HCT116 (cell line): ENCODE data around the gene EXOC6B. TPM values are rescaled to one million over a fixed set of nuclear protein-coding genes. Genes with fewer than 3 reads are reported as not detected.

Experiments
- ATAC-seq: fragments of 200-7000 bp; cut with Tn5 transposase; 2 replicates; pipeline ENCODE4 v1.9.1; 2020; ENCODE audit warnings: mild to moderate bottlenecking, moderate library complexity
- BruUV-seq: library from RNA; stranded (reverse); fragments of 400-500 nt; replicated peaks from 2 replicates; lab custom pipeline; 2021; lab: Mats Ljungman, UMichigan
- CTCF ChIA-PET: fragments of 300-600 bp; sonication (Branson Sonifier 250); formaldehyde crosslinking; loops from one replicate; lab custom pipeline; 2021; ENCODE audit warnings: antibody characterized with exemption; lab: Charles Lee
- POLR2A ChIA-PET: fragments of 300-600, 350-600 bp; sonication (Branson Sonifier 250); formaldehyde crosslinking; loops from one replicate; lab custom pipeline; 2021; ENCODE audit warnings: antibody characterized with exemption; lab: Charles Lee
- RAD21 ChIA-PET, 2 experiments: fragments of 300-600 bp; sonication (Branson Sonifier 250); formaldehyde crosslinking; loops; one replicate each; lab custom pipeline; 2023; ENCODE audit warnings: low total read pairs in 2 of 2; ENCODE audit not compliant: uncharacterized antibody in 2 of 2, unreplicated experiment in 2 of 2, low non-redundant PET in 1 of 2; lab: Charles Lee
- DNase-seq: peaks from one replicate; pipeline ENCODE4 v3.0.0-alpha.2; 2010; ENCODE audit warnings: low read depth, low spot score
- H2AFZ ChIP-seq: fragments of 200-600 bp; shearing (Covaris generic), sonication (generic); 2 replicates; pipeline ENCODE4 v1.6.1; 2017; ENCODE audit warnings: low read depth, mixed run types, mixed read lengths, antibody characterized with exemption, low read length; ENCODE audit not compliant: poor library complexity, severe bottlenecking
- H3K27ac ChIP-seq: 2 replicates; pipeline ENCODE4 v1.5.1; 2012; ENCODE audit warnings: low read depth, low read length
- H3K27me3 ChIP-seq: fragments of 200-600 bp; sonication (generic); 2 replicates; pipeline ENCODE4 v1.6.1; 2016; ENCODE audit warnings: mixed run types, low read length, mixed read lengths; ENCODE audit not compliant: insufficient read depth
- H3K36me3 ChIP-seq, 2 experiments: fragments of 200-500 bp in 1 of 2; fragments of 200-600 bp in 1 of 2; sonication (Bioruptor generic) in 1 of 2; sonication (generic) in 1 of 2; 2 replicates each; pipeline versions ENCODE4 v1.5.1 to v1.6.1; 2014 to 2016; ENCODE audit warnings: low read length in 2 of 2, inconsistent platforms in 1 of 2, mixed read lengths in 1 of 2, mixed run types in 1 of 2; ENCODE audit not compliant: insufficient read depth in 2 of 2, control insufficient read depth in 1 of 2
- H3K4me1 ChIP-seq, 2 experiments: fragments of 200-600 bp in 1 of 2; sonication (generic) in 1 of 2; 2 replicates each; pipeline versions ENCODE4 v1.5.1 to v1.6.1; 2012 to 2017; ENCODE audit warnings: low read length in 2 of 2, inconsistent platforms in 1 of 2, mild to moderate bottlenecking in 1 of 2, mixed read lengths in 1 of 2, mixed run types in 1 of 2, moderate library complexity in 1 of 2; ENCODE audit not compliant: insufficient read depth in 2 of 2, control insufficient read depth in 1 of 2
- H3K4me2 ChIP-seq: fragments of 200-600 bp; sonication (generic); 2 replicates; pipeline ENCODE4 v1.6.1; 2017; ENCODE audit warnings: mixed run types, low read length, mixed read lengths
- H3K4me3 ChIP-seq, 2 experiments: fragments of 200-600 bp in 1 of 2; sonication (generic) in 1 of 2; replicated peaks in 1 of 2; 2 replicates each; pipeline ENCODE4 v1.5.1; 2011 to 2016; ENCODE audit warnings: low read length in 2 of 2, control low read depth in 1 of 2, low read depth in 1 of 2, mild to moderate bottlenecking in 1 of 2, mixed read lengths in 1 of 2, mixed run types in 1 of 2
- H3K79me2 ChIP-seq: fragments of 200-600 bp; sonication (generic); 2 replicates; pipeline ENCODE4 v1.6.1; 2017; ENCODE audit warnings: mild to moderate bottlenecking, mixed run types, low read length, moderate library complexity, mixed read lengths; ENCODE audit not compliant: insufficient read depth
- H3K9ac ChIP-seq: fragments of 200-600 bp; sonication (generic); 2 replicates; pipeline ENCODE4 v1.6.1; 2016; ENCODE audit warnings: low read length, mixed read lengths
- H3K9me2 ChIP-seq: fragments of 200-600 bp; sonication (generic), shearing (Covaris generic); 2 replicates; pipeline ENCODE4 v1.6.1; 2017; ENCODE audit warnings: mixed run types, mild to moderate bottlenecking, moderate library complexity; ENCODE audit not compliant: insufficient read depth
- H3K9me3 ChIP-seq, 2 experiments: fragments of 200-500 bp in 1 of 2; fragments of 200-600 bp in 1 of 2; sonication (Bioruptor generic) in 1 of 2; sonication (generic) in 1 of 2; 2 replicates each; pipeline ENCODE4 v1.6.1; 2014 to 2017; ENCODE audit warnings: low read length in 2 of 2, mixed read lengths in 2 of 2, inconsistent platforms in 1 of 2, low read depth in 1 of 2, mild to moderate bottlenecking in 1 of 2, mixed run types in 1 of 2, moderate library complexity in 1 of 2; ENCODE audit not compliant: control insufficient read depth in 1 of 2, insufficient read depth in 1 of 2
- H4K20me1 ChIP-seq: fragments of 200-600 bp; sonication (generic), shearing (Covaris generic); 2 replicates; pipeline ENCODE4 v1.6.1; 2017; ENCODE audit warnings: mixed run types, mild to moderate bottlenecking, moderate library complexity; ENCODE audit not compliant: insufficient read depth
- CBX3 ChIP-seq: IDR thresholded peaks from 2 replicates; pipeline ENCODE4 v1.6.1; 2012; ENCODE audit warnings: low read depth
- CEBPB ChIP-seq: IDR thresholded peaks from 2 replicates; pipeline ENCODE4 v1.6.1; 2012; ENCODE audit warnings: low read depth
- EGR1 ChIP-seq: IDR thresholded peaks from 2 replicates; pipeline ENCODE4 v1.6.1; 2012; ENCODE audit warnings: low read depth
- ELF1 ChIP-seq: IDR thresholded peaks from 2 replicates; pipeline ENCODE4 v1.6.1; 2012; ENCODE audit warnings: low read depth, borderline replicate concordance
- EZH2phosphoT487 ChIP-seq: fragments of 200-600 bp; IDR thresholded peaks from 2 replicates; pipeline ENCODE4 v1.6.1; 2018; ENCODE audit warnings: antibody characterized with exemption, borderline replicate concordance
- FOSL1 ChIP-seq: IDR thresholded peaks from 2 replicates; pipeline ENCODE4 v1.6.1; 2012; ENCODE audit warnings: low read depth
- JUND ChIP-seq: IDR thresholded peaks from 2 replicates; pipeline ENCODE4 v1.6.1; 2012
- POLR2AphosphoS5 ChIP-seq: IDR thresholded peaks from 2 replicates; pipeline ENCODE4 v1.6.1; 2011; ENCODE audit warnings: mild to moderate bottlenecking, low read depth, low read length, moderate library complexity
- SIN3A ChIP-seq: IDR thresholded peaks from 2 replicates; pipeline ENCODE4 v1.6.1; 2012; ENCODE audit warnings: low read depth
- SRF ChIP-seq: IDR thresholded peaks from 2 replicates; pipeline ENCODE4 v1.6.1; 2012; ENCODE audit warnings: low read depth
- ZNF274 ChIP-seq: fragments of 200-500 bp; sonication (Bioruptor generic); IDR thresholded peaks from 2 replicates; pipeline ENCODE4 v1.6.1; 2014; ENCODE audit warnings: mild to moderate bottlenecking, low read depth, low read length, inconsistent platforms
- intact Hi-C: fragments of 100-400 bp; cut with micrococcal nuclease; formaldehyde crosslinking; loops from 2 replicates; pipeline ENCODE4 v1.10.0; 2022
- total RNA-seq: library from RNA; stranded (reverse); gene quantifications from one replicate; pipeline ENCODE4 v1.2.1, GENCODE V29; 2021; ENCODE audit not compliant: unreplicated experiment
- TF ChIP-seq, protein P1 (sequence below): IDR thresholded peaks from 2 replicates; pipeline ENCODE4 v1.6.1; 2012; ENCODE audit warnings: low read depth
- TF ChIP-seq, protein P2 (sequence below), 3 experiments: fragments of 200-600 bp in 1 of 3; sonication (generic) in 1 of 3; IDR thresholded peaks in 2 of 3; conservative IDR thresholded peaks in 1 of 3; 2 replicates each; pipeline ENCODE4 v1.5.1; 2012 to 2017; ENCODE audit warnings: low read depth in 2 of 3, low read length in 2 of 3, antibody characterized with exemption in 1 of 3, borderline replicate concordance in 1 of 3, control low read depth in 1 of 3, mild to moderate bottlenecking in 1 of 3, mixed read lengths in 1 of 3, mixed run types in 1 of 3, moderate library complexity in 1 of 3; ENCODE audit not compliant: insufficient read depth in 1 of 3
- TF ChIP-seq, protein P3 (sequence below): IDR thresholded peaks from 2 replicates; pipeline ENCODE4 v1.6.1; 2012

Gene EXOC6B
- total RNA-seq, 1 experiment from 2014 or later: 25.4 TPM

DNA sequence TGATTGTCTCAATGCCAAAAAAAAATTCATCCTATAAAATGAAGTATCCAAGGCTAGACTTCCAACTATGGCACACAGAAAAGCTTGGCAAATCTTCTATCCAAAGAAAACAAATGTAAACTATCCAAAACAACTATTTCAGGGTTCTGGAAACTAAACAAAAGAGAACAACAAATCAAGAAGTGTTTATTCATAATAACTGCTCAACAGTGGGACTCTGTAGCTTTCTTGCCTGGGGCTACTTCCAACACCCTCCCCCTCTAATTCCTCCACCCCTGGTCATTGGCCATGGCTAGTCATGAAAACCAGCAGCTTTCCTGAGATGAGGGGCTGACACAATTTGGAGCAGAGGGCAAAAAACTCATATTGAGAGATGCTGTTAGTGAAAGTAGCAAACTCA, 107.0 kb downstream of the EXOC6B start:
- Histone ChIP-seq H3K9me2 (no peaks in the 10 kb centered on the region), H3K27me3 (no peaks in the 10 kb centered on the region), H3K79me2 (no peaks in the 10 kb centered on the region), H3K4me3 (no peak overlapping the region), H3K36me3 (no peaks in the 10 kb centered on the region), H2AFZ (no peak overlapping the region), H3K4me2 (no peak overlapping the region), H3K9ac (no peak overlapping the region), H3K4me1 (peaks cover 8% of the 10 kb centered on the region in 2 experiments), H3K27ac (no peak overlapping the region), H4K20me1 (no peaks in the 10 kb centered on the region), H3K9me3 (no peaks in the 10 kb centered on the region)
- no TSS peak for BruUV-seq
- intact Hi-C loops: no loop called here
- DNase-seq (no peak), ATAC-seq (no peak)
- CTCF ChIA-PET: no interaction called here
- TF ChIP-seq JUND (no peak), EGR1 (no peak), POLR2AphosphoS5 (no peak), CBX3 (no peak), EZH2phosphoT487 (no peak), FOSL1 (no peak), ELF1 (no peak), ZNF274 (no peak), SIN3A (no peak), CEBPB (no peak), SRF (no peak)
- TF ChIP-seq, protein P1, sequence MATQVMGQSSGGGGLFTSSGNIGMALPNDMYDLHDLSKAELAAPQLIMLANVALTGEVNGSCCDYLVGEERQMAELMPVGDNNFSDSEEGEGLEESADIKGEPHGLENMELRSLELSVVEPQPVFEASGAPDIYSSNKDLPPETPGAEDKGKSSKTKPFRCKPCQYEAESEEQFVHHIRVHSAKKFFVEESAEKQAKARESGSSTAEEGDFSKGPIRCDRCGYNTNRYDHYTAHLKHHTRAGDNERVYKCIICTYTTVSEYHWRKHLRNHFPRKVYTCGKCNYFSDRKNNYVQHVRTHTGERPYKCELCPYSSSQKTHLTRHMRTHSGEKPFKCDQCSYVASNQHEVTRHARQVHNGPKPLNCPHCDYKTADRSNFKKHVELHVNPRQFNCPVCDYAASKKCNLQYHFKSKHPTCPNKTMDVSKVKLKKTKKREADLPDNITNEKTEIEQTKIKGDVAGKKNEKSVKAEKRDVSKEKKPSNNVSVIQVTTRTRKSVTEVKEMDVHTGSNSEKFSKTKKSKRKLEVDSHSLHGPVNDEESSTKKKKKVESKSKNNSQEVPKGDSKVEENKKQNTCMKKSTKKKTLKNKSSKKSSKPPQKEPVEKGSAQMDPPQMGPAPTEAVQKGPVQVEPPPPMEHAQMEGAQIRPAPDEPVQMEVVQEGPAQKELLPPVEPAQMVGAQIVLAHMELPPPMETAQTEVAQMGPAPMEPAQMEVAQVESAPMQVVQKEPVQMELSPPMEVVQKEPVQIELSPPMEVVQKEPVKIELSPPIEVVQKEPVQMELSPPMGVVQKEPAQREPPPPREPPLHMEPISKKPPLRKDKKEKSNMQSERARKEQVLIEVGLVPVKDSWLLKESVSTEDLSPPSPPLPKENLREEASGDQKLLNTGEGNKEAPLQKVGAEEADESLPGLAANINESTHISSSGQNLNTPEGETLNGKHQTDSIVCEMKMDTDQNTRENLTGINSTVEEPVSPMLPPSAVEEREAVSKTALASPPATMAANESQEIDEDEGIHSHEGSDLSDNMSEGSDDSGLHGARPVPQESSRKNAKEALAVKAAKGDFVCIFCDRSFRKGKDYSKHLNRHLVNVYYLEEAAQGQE: no peak
- TF ChIP-seq, protein P2, sequence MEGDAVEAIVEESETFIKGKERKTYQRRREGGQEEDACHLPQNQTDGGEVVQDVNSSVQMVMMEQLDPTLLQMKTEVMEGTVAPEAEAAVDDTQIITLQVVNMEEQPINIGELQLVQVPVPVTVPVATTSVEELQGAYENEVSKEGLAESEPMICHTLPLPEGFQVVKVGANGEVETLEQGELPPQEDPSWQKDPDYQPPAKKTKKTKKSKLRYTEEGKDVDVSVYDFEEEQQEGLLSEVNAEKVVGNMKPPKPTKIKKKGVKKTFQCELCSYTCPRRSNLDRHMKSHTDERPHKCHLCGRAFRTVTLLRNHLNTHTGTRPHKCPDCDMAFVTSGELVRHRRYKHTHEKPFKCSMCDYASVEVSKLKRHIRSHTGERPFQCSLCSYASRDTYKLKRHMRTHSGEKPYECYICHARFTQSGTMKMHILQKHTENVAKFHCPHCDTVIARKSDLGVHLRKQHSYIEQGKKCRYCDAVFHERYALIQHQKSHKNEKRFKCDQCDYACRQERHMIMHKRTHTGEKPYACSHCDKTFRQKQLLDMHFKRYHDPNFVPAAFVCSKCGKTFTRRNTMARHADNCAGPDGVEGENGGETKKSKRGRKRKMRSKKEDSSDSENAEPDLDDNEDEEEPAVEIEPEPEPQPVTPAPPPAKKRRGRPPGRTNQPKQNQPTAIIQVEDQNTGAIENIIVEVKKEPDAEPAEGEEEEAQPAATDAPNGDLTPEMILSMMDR (IDR thresholded peaks at IDR 0.05 in 2 of 3, conservative IDR thresholded peaks at IDR 0.05 in 1 of 3; ENCODE audit: borderline replicate concordance in 1 of 3, insufficient read depth in 1 of 3, low read depth in 2 of 3, low read length in 2 of 3): no peak
- TF ChIP-seq, protein P3, sequence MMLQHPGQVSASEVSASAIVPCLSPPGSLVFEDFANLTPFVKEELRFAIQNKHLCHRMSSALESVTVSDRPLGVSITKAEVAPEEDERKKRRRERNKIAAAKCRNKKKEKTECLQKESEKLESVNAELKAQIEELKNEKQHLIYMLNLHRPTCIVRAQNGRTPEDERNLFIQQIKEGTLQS: no peak
- RAD21 ChIA-PET: no interaction called here
- POLR2A ChIA-PET: no interaction called here
